NCI-H1105 treated with DMSO at 0.1 percent for 48 hours (cell line): ENCODE measurements around the gene SPNS3.

Source experiments
- DNase-seq: peaks from one replicate; lab custom pipeline; 2025; lab: John Stamatoyannopoulos, UW

The SPNS3 gene

GRCh38 chr17:4527566-4528125 lies 93.9 kb downstream of the SPNS3 start:
- DNase-seq: no peak

- no peak for DNase-seq
These were observed 95.9 kb downstream of the SPNS3 start for GRCh38 chr17:4529533-4530152.

GRCh38 chr17:4530799-4531730 lies 97.3 kb downstream of the SPNS3 start:
- DNase-seq: no peak

GRCh38 chr17:4531988-4532736 lies 98.4 kb downstream of the SPNS3 start:
- no peak for DNase-seq

GRCh38 chr17:4532860-4533522 lies 99.3 kb downstream of the SPNS3 start:
- DNase-seq: no peak

GRCh38 chr17:4533523-4534504 lies 100.1 kb downstream of the SPNS3 start:
- peak; percentile 14 for DNase-seq

GRCh38 chr17:4534515-4534914 lies 100.8 kb downstream of the SPNS3 start:
- no peak for DNase-seq

- DNase-seq: no peak
These were observed 101.4 kb downstream of the SPNS3 start for GRCh38 chr17:4534928-4535666.

GRCh38 chr17:4535667-4536258 lies 102.0 kb downstream of the SPNS3 start:
- no peak for DNase-seq

GRCh38 chr17:4536259-4536741 lies 102.6 kb downstream of the SPNS3 start:
- no peak for DNase-seq

- no peak for DNase-seq
These were observed 103.1 kb downstream of the SPNS3 start for GRCh38 chr17:4536742-4537411.
